Stimulated activated naive CD8-positive, alpha-beta T cell treated with anti-CD3 and anti-CD28 coated beads, Interleukin-15, Interleukin-2, amounts not matched to agents 100 U/mL and 50 U/mL, for 24 hours (primary cell): ENCODE results near the gene LINGO3.
"Not testable (repeated sequence)": the region's sequence is repeated elsewhere in the genome, so short reads cannot be mapped to it uniquely, and the experiment has no call there.

Experiments
- ATAC-seq: fragments of 150-1000 bp; cut with Tn5 transposase; one replicate; pipeline ENCODE4 v1.10.0; 2021
- DNase-seq: peaks from one replicate; pipeline ENCODE4 v3.0.0; 2021

The LINGO3 gene, protein sequence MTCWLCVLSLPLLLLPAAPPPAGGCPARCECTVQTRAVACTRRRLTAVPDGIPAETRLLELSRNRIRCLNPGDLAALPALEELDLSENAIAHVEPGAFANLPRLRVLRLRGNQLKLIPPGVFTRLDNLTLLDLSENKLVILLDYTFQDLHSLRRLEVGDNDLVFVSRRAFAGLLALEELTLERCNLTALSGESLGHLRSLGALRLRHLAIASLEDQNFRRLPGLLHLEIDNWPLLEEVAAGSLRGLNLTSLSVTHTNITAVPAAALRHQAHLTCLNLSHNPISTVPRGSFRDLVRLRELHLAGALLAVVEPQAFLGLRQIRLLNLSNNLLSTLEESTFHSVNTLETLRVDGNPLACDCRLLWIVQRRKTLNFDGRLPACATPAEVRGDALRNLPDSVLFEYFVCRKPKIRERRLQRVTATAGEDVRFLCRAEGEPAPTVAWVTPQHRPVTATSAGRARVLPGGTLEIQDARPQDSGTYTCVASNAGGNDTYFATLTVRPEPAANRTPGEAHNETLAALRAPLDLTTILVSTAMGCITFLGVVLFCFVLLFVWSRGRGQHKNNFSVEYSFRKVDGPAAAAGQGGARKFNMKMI

DNA sequence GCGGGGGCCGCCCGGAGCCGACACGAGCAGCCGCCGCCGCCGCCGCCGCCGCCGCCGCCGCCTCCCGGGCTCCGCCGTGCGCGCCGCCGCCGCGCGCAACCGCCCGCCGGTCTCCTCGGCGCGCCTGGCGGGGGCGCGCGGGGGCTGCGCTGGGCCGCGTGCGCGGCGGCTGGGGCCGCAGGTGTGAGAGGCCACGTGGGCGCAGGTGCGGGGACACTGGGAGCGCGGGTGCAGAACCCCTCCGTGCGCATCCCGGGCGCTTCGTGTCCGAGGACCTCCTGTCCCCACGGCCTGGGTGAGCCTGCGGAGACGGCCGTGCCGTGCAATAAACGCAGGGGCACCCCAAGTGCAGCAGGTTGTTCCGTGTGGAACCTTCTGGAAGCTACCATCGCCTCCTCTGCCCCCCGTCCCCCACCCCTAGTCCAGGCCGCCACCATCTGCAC, at the start of gene LINGO3:
TSS of gene LINGO3 (minus strand) at position 41 of the 443 bp plus-strand sequence. CDS start 16,378 bp downstream, outside the sequence.
- DNase-seq = no peak
- ATAC-seq = no peak

DNA sequence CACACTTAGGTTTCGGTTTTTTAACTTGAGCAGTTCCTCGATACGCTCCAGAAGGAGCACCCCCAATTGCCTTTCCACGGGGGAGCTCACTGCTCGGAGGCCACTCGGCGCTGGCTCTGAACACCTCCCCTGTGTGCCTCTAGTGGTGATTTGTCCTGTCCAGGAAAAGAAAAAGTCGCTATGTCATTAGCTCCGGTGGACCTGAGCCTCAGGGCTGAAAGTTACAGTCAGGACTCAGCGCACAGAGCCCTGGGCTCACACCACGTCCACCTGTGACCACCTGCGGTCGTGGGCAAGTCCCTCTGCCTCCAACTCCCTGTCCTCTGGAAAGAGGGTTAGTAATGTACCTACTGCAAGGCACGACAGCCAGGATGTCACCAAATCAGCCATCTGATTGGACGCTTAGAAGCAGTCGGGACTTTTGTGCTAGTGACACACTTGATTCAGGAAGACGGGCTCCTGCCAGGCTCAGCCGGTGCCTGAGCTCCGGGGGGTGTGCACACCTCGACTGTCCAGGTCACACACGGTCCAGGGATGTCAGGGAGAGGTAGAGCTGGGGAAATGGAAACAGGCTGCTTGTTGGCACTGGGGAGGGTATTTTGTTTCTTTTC, 48.2 kb upstream of the LINGO3 start:
- ATAC-seq = no peak

DNA sequence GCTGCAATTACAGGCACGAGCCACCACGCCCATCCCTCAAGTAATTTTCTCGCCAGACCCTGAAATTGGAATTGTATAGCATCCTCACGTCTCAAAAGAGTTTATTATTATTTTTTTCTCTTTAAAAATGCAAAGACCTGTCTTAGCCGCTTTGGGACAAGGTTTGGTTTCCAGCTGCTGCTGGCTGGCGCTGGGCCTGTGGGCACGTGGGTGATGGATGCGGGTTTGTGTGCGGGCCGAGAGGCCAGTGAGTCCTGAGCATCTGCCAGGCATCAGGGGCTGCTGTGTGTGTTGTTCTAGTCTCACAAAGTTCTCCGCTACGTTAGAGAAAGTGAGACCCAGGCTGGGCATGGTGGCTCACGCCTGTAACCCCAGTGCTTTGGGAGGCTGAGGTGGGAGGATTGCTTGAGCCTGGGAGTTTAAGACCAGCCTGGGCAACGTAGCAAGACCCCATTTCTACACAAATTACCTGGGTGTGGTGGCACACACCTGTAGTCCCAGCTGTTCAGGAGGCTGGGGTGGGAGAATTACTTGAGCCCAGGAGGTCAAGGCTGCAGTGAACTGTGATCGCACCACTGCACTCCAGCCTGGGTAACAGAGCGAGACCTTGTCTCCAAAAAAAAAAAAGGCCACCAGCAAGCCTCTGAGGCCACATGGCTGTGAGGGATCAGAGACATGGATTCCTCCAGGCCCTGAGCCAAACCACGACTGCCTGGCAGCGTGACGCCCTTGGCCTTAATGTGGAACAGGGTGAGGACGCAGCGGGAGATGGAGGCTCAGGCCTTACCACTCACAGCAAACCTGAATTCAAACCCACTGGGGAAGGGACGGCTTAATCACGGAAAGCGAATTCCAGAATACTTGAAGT, 47.4 kb upstream of the LINGO3 start:
- no peak for ATAC-seq

More for the DNA sequence above, 48.2 kb upstream of the LINGO3 start:
- no peak for DNase-seq

DNA sequence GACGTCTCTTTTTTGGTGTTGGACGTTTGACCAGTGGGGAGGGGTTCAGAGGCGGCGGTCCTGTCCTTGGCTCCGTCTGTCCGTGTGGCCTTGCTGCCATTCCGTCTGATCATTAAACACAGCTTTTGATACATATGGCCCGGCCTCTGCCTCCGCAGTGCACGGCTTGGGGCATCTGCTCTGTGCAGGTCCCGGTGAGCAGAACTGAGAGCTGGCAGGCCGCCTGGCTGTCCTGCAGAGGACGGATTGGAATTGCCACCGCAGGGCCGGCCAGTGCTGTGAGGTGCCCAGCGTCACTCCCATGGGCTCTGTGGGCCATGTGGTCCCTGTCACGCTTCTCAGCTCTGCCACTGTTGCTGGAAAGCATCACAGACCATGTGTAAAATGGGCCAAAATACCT, 46.7 kb upstream of the LINGO3 start:
- ATAC-seq = no peak

More for the DNA sequence above, 47.4 kb upstream of the LINGO3 start:
- DNase-seq = no peak

DNA sequence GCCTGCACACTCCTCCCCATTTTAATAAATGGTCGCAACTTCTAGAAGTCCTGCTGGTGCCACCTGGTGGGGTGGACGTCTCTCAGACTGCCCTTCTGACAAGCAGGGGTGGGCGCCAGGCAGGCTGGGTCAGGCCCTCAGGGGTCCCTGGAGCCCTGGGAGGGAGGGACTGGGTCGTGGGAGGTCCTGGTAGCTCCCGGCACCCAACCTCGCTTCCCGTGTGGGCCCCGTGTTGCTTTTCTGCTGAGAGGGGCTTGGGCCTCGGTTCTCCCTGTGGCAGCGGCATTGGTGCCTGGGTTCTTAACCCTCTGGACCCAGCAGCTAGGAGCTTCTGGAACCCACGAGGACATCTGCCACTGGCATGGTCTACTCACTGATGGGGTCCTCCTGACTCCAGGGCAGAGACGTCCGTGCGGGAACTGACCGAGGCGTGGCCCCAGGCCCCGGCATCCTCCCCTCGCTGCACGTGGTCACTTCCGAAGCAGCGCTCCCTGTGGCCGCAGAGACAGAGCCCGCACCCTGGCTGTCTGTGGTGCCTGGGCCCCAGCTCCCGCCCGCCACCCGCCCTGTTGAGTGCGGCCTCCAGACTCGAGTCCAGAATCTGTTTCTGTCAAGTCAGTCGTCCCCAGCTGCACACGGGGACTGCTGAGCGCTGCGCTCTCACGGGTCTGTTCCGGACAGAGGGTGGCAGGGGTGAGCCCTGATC, 46.1 kb upstream of the LINGO3 start:
- no peak for ATAC-seq
- DNase-seq = no peak

More for the DNA sequence above, 46.7 kb upstream of the LINGO3 start:
- no peak for DNase-seq

DNA sequence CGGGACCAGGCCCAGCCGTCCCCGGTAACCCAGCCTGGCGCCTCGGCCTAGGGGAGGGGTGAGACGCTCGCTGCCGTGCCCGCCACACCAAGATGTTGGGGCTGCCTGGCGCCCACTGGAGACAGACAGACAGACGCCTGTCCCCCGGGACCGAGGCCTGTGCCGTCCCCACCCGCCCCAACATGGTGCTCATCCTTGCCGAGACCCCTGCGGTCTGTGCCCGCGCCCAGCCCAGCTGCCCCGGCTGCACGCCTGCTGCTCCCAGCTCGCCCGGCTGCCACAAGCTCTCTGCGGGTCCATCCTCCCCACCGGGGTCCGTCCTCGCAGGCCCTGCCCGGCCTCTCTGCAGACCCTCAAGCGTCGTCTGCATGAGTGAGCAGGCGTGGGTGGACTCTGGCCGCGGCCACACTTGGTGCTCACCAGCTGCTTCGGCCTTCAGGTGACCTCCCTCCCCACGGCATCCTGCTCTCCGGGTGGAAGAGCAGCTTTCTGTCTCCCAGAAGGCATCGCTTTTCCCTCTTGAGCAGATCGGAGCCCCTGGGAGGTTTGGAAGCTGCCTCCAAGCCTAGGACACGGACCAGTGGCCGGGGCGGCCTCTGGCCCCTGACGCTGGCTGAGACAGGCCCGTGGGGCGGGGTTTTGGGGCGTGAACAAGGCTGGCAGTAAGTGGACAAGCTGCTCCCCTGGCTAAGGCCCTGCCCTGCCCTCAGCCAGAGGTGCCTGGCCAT, 45.4 kb upstream of the LINGO3 start:
- ATAC-seq (no peak), DNase-seq (no peak)

DNA sequence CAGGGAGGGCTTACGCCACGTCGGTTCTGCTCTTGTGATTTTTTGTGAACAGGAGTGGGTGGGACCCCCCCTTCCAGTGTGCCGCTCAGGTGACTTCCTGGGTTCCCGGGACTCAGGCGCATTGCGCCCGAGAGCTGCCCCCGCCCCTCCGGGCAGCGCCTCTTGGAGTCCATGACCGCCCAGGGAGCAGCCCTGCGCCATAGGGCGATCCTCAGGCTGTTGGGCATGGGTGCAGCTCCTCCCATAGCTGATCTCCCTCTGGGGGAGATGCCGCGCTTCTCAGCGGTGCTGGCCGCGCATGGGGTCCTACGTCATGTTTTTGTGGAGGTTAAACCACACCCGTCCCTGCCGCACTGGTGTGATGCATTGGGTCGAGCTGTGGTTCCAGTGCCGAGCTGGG, 44.2 kb upstream of the LINGO3 start:
- DNase-seq (no peak), ATAC-seq (no peak)

DNA sequence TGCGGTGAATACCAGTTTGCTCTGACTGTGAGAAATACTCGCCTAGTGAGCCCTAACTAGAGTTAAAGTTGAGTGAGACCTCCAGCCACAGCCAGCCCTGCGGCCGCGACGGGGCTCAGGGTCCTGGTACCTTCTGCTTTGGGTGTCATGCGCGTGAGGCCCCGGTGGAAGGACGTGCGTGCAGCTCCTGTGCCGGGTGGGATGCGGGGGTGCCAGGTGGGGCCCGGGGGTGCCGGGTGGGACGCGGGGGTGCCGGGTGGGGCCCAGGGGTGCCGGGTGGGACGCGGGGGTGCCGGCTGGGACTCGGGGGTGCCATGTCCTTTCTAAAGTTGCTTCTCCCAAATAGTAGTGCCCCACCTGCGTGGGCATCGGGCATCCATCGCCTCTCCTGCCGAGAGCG, 43.6 kb upstream of the LINGO3 start:
- no peak for ATAC-seq

DNA sequence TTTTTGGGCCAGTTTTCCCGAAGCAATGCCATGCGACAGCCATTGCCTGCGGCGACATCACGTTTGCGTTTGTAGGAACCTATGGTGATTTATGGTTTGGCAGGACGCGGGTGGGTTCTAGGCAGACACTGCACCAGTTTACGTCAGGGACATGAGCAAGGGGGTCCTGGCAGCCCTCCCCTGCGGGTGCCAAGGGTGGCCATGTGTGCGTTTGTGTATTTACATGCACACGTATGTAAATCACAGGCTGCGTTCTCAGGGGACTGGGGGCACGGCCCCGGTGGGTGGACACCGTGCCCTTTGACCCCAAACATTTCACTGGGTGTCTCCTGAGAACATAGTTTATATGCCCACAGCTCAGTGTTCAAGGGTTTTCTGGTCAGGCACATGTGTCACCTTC, 42.7 kb upstream of the LINGO3 start:
- DNase-seq (no peak), ATAC-seq (no peak)

More for the DNA sequence above, 43.6 kb upstream of the LINGO3 start:
- DNase-seq = no peak

DNA sequence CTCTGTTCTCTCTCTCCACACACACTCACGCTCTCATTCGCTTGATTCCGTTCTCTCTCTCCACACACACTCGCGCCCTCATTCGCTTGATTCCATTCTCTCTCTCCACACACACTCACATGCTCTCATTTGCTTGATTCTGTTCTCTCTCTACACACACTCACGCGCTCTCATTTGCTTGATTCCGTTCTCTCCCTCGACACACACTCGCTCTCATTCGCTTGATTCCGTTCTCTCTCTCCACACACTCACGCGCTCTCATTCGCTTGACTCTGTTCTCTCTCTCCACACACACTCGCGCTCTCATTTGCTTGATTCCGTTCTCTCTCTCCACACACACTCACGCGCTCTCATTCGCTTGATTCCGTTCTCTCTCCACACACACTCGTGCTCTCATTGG, 41.9 kb upstream of the LINGO3 start:
- not testable (repeated sequence) for DNase-seq, ATAC-seq

DNA sequence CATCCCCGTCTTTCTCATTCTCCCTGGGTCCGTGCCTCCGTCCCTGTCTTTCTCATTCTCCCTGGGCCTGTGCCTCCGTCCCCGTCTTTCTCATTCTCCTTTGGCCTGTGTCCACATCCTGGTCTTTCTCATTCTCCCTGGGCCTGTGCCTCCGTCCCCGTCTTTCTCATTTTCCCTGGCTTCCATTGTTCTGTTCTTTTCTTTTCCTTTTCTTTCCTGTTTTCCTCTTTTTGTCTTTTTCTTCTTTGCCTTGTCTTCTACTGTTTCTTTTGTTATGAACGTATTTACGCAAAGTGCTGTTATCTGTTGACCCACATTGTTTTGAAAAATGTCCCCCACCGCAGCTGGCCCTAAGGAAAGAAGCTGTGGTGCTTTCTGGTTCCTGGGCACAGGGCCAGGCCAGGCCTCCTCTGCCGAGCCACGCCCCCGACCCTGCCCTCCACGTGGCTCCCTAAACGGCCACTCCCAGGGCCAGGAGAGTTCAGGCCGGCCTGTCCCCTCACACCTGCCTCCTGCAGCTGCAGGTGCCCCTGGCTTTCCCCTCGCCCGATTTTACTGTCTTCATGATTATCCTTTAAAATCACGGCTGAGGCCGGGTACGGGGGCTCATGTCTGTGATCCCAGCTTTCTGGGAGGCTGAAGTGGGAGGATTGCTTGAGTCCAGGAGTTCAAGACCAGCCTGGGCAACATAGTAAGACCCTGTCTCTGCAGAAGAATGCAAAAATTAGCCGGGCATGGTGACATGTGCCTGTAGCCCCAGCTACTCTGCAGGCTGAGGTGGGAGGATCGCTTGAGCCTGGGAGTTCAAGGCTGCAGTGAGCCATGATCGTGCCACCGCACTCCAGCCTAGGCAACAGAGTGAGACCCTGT, 38.1 kb upstream of the LINGO3 start:
- no peak for DNase-seq
- ATAC-seq = no peak

DNA sequence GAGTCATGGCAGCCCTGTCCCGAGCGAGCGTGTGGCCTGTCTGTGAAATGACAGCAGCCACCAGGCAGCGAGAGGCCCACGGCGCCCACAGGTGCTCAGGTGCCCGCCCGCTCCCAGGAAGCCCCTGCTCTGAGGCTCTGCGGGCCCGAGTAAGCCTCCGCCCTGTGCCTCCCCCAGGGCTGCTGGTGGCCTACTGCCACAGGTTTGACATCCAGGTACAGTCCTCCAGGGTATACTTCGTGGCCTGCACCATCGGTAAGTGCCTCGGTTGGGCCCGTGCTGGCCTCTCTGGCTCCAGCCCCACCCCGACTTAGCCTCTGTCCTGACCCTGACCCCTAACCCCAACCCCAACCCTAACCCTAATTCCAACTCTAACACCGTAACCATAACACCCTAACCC, 37.1 kb upstream of the LINGO3 start:
- ATAC-seq (no peak), DNase-seq (no peak)

DNA sequence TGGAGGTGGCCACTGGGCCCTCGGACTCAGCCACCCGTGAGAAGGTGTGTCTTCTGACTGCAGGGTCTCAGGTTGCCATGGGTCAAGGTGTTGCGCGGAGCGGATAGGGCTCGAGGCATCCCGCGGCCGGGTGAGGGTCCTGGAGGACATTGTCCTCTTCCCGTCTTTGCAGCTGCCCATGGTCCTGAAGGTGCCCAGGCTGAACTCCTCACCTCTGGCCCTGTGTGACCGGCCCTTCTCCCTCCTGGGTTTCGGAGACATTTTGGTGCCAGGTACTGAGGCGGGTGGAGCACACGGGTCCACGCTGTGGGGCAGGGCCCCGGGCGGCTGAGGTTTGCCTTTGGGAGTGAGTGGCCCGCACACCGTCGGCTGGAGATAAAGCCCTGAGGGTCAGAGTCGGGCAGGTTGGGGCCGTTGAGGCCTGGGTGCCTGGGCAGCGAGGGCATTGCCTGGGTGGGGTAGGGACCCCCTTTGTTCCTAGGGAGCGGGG, 36.5 kb upstream of the LINGO3 start:
- ATAC-seq = no peak
- DNase-seq = no peak

DNA sequence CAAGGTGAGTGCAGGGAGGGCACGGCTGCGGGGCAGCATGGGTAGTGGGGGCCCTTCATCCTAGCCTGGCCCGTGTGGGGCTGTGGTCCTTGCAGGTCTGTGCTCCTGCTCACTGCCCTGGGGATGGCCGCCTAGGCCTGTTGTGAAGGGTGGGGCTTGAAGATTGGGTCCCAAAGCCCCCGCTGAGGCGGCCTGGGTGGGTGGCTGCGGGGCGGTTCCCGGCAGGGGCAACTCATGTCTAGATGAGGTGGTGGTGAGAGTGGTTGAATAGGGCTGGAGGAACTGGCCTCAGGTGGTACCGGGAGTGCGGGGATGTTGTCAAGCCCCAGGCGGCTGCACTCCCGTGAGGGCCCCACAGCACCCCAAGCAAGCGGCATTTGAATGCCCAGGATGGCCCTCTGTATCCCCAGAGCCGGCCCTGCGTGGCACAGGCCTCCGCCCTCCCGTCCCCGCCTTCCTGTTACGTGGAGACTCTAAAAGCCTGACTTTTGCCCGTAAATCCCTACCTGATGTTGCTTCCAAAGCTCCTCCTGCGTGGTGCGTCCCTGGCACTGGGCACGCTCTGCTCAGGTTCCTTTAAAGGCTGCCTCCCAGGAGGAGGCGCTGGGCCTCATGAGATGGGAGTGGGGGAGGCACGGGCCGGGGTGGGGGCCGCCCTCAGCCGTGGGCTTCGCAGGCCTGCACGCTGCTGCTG, 35.5 kb upstream of the LINGO3 start:
- DNase-seq = no peak
- no peak for ATAC-seq

DNA sequence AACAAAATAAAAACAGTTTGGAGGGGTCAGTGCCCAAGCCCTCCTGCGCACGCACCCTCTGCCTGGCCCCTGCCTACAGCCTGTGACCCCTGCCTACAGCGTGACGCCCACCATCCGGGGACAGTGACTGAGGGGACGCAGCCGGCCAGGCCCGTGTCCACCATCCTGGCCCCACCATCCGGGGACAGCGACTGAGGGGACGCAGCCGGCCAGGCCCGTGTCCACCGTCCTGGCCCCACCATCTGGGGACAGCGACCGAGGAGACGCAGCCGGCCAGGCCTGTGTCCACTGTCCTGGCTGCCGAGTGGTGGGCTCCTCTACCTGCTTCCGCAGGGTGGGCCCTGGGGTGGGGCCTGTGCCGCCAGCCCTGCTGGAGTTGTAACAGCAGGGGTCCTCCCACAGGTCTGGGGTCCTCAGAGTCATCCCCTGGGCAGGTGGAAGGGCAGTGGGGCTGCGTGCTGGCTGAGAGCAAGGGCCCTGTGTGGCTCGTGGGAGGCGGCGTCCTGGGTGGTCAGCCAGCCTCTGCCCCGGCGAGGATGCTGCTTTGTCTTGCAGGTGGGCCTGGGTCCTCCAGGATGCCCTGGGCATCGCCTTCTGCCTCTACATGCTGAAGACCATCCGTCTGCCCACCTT, 34.8 kb upstream of the LINGO3 start:
- DNase-seq (no peak), ATAC-seq (no peak)

DNA sequence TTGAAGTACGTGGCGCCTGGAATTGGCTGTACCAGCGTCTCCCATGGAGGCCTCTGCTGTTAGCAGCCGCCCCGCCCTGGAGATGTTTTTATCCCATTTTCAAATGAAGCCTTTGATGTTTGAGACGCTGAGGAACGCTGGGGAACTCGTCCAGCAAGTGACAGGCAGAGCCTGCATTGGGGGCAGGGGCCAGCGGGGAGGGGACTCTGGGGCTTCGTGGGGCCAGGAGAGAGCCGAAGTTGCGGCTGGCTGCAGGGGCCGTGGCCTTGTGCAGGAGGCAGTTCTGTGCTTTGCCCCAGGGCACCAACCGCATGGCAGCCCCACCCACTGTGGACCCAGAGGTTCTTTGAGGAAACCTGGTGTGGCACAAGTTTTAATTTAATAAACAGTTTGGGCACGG, 34.0 kb upstream of the LINGO3 start:
- ATAC-seq = no peak
- no peak for DNase-seq

DNA sequence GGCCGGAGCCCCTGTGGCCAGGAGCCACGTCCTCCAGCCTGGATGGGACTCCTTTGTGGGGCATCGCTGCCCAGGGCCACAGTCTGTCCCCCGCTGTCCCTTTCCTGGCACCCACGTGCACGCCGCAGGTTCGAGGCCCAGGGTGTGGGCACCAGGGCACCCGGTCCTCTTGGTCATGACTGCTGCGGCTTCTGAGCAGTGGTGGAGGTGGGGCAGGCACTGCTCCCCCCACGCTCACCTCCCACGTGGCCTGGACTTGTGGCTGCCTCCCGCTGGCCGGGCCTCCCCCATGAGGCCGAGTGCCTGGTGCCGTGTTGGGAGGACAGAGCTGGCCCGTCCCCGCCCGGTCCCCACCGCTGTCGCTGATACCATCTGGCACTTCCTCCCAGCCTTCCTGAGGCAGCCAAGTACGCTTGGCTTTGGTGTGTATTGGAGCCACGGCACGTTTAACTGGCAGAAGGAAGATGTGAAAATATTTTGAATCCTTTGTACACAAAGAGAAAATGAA, 33.3 kb upstream of the LINGO3 start:
- no peak for DNase-seq

DNA sequence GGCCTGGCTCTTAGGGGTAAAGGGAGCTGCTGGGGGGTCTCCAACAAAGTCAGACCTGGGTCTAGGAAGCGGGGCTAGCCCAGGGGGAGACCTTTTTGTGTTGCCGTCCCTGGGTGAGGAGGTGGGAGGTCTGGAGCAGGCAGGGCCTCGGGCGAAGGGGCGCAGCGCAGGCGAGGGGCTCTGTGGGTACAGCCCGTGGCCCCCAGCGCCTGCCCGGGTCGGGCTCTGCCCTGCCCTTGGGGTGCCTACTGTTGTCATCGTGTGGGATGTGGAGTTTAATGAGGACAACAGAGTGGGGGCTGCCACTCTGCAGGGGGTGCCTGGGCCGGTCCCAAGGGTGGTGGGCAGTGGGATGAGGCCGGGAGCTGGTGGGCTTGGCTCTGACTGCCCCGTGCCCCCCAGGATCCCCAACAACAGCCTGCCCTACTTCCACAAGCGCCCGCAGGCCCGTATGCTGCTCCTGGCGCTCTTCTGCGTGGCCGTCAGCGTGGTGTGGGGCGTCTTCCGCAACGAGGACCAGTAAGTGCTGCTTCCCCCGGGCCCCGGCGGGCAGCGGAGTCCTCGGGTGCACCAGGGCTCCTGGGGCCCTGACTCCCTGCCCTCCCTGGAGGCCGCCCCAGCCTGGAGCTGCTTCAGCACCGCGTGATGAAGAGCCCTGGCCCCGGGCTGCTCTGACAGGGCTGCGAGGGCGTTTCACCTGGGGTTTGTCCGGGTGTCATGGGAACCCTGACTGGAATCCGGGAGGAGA, 32.7 kb upstream of the LINGO3 start:
- no peak for DNase-seq
- ATAC-seq = no peak

More for the DNA sequence above, 33.3 kb upstream of the LINGO3 start:
- no peak for ATAC-seq
